Vagina (tissue), 2 donors: ENCODE data around the gene FBXO5.

ENCODE experiments used
- CTCF ChIP-seq, 3 experiments: fragments of 450-650 bp in 2 of 3; fragments of 200-600 bp in 1 of 3; sonication (generic) in 1 of 3; IDR thresholded peaks; one replicate each; pipeline ENCODE4 v1.5.1; 2017 to 2019; ENCODE audit warnings: antibody characterized with exemption in 3 of 3, mild to moderate bottlenecking in 2 of 3, moderate library complexity in 2 of 3
- POLR2A ChIP-seq, 2 donors: fragments of 450-650 bp; IDR thresholded peaks; one replicate each; pipeline ENCODE4 v1.6.1; 2017; ENCODE audit warnings: antibody characterized with exemption in 2 of 2, mild to moderate bottlenecking in 2 of 2, moderate library complexity in 2 of 2

- no peak for TF ChIP-seq CTCF (IDR thresholded peaks at IDR 0.05)
- TF ChIP-seq POLR2A (IDR thresholded peaks at IDR 0.05) = no peak
Measured at GRCh38 chr6:152981219-152981618, 1.6 kb downstream of the FBXO5 start.
